ENCODE results near the gene SEPTIN12.
A peak's percentile ranks its signal among the peaks of the same experiment; 100 is the strongest.

Gene SEPTIN12

DNA sequence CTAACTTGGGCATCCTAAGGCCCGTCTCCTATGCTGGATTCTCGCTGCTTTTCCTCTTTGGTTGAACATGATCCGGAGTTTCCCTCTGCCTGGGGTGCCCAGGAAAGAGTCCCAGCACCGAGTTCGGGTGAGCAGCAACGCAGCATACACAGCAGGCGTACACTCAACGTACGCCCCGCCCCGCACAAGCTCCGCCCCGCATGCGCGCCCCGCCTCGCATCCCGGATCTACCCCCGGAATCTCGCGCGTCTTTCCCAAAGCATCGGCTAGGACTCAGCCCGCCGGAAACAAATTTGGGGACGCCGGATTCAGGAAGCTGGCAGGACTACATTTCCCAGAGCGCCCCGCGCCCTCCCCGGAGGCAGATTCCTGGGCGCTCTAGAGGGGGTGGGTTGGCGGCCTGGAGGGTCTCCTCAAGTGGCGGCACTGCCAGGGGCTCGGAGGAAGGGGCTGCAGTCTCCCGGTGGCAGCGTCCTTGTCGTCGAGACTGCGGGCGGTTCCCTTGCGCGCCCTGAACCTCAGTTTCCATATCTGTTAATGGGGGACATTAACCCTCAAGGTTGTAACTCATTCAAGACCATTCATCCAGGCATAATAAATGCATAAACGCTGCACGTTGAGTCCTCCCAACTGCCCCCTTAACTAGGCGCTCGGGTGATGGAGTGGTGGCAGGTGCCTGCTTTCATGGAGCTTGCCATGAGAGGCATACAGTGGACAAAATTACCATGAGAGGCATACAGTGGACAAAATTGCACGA lies 19.4 kb downstream of the SEPTIN12 start:
- TF ChIP-seq, protein P1, sequence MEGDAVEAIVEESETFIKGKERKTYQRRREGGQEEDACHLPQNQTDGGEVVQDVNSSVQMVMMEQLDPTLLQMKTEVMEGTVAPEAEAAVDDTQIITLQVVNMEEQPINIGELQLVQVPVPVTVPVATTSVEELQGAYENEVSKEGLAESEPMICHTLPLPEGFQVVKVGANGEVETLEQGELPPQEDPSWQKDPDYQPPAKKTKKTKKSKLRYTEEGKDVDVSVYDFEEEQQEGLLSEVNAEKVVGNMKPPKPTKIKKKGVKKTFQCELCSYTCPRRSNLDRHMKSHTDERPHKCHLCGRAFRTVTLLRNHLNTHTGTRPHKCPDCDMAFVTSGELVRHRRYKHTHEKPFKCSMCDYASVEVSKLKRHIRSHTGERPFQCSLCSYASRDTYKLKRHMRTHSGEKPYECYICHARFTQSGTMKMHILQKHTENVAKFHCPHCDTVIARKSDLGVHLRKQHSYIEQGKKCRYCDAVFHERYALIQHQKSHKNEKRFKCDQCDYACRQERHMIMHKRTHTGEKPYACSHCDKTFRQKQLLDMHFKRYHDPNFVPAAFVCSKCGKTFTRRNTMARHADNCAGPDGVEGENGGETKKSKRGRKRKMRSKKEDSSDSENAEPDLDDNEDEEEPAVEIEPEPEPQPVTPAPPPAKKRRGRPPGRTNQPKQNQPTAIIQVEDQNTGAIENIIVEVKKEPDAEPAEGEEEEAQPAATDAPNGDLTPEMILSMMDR (IDR thresholded peaks at IDR 0.05; ENCODE audit: borderline replicate concordance, control extremely low read depth, extremely low read depth, insufficient read depth, missing control alignments): no peak
- in situ Hi-C loops (cut with MboI; ENCODE audit: low sequenced_read_pairs, unreplicated experiment): no loop called here
- DNase-seq (ENCODE audit: low spot score): peak; percentile 94

DNA sequence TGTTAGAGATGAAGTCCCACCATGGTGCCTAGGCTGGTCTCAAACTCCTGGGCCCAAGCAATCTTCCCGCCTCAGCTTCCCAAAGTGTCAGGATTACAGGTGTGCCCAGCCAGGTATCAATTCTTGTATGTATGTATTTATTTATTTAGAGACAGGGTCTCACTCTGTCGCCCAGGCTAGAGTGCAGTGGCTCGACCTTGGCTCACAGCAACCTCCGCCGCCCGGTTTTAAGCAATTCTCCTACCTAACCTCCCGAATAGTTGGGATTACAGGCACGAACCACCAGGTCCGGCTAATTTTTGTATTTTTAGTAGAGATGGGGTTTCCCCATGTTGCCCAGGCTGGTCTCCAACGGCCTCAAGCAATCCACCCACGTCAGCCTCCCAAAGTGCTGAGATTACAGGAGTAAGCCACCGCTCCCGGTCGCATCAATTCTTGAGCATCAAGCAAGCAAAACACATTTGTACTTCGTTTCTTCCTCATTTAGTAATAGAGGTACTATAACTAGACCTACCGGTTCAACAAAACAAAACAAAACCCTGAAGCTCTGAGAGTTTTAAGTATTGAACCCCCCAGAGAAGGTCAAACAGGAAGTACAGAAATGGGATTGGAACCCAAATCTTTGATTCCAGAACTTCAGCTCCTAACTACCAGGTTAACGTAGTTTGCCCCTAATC lies 20.1 kb downstream of the SEPTIN12 start:
- TF ChIP-seq, protein P1 (IDR thresholded peaks at IDR 0.05; ENCODE audit: borderline replicate concordance, control extremely low read depth, extremely low read depth, insufficient read depth, missing control alignments): no peak
- no peak for DNase-seq (ENCODE audit: low spot score)
- in situ Hi-C loops (cut with MboI; ENCODE audit: low sequenced_read_pairs, unreplicated experiment): no loop called here

DNA sequence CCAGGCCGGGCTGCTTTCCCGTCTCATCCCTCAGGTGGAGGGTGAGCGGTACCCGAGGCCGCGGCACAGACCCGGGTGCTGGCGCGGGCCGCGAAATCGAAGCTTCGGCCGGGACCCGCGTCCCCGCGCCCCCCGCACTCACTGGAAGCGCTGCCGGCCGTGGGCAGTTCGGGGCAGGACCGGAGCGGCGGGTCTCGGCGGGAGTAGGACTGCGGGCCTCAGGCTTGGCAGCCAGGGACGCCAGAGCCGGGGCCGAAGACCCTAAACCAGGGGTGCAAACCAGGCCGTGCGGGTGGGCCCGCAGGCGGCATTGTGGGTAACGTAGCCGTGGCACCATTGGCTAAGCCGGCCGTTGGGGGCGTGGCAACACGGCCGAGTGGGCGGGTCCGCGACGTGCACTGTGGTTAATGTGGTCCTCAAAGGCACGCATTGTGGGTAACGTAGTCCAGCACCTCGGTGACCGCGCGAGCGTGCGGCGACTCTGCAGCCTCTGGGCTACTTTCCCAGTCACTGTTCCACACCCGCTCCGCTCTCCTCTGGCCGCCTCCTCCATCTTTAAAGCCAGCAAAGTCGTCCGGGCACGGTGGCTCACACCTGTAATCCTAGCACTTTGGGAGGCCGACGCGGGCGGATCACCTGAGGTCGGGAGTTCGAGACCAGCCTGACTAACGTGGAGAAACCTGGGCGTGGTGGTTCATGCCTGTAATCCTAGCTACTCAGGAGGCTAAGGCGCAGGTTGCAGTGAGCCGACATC lies 21.1 kb downstream of the SEPTIN12 start, which contains the start of gene ZNF500:
ZNF500 (minus strand) TSS at position 288 of the 754 bp plus-strand sequence. CDS start 1,184 bp downstream, outside the sequence.
- DNase-seq (ENCODE audit: low spot score): peak; percentile 97
- TF ChIP-seq, protein P1 (IDR thresholded peaks at IDR 0.05; ENCODE audit: borderline replicate concordance, control extremely low read depth, extremely low read depth, insufficient read depth, missing control alignments): no peak
- in situ Hi-C loops (cut with MboI; ENCODE audit: low sequenced_read_pairs, unreplicated experiment): no loop called here

DNA sequence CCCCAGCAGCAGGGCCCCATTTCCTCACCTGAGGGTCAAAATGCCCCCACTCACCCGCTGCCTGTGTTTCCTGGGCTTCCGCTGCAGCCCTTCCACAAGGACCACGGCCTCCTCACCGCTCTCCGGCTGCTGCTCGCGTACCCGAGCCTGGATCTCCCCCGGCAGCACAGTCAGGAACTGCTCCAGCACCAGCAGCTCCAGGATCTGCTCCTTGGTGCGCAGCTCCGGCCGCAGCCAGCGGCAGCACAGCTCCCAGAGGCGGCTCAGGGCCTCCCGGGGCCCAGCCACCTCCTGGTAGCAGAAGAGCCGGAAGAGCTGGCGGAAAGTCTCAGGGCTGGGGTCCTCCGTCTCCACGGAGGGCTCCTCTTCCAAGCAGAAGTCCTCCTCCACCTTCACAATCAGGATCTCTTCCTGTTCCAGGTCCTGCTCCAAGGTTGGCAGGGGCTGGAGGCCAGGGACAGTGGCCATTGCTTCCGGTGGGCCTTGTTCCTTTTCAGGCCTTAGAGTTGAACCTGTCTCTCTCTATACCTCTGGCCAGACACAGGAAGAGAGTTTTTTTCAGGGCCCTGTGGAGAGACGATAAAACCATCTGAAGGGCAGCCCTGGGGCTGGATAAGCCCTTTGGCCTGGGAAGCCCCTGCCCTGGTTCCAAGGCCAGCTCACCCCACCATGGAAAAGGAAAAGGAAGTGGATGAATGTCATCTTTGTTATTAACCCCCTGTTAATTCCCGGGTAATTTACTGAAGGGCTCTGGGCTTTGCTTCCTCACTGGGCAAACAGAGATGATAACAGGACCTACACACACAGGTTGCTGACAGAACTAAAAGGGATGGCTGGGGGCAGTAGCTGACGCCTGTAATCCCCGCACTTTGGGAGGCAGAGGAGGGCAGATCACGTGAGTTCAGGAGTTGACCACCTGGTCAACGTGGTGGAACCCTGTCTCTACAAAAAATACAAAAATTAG lies 22.4 kb downstream of the SEPTIN12 start:
- TF ChIP-seq, protein P1 (IDR thresholded peaks at IDR 0.05; ENCODE audit: borderline replicate concordance, control extremely low read depth, extremely low read depth, insufficient read depth, missing control alignments): no peak
- DNase-seq (ENCODE audit: low spot score): no peak
- in situ Hi-C loops (cut with MboI; ENCODE audit: low sequenced_read_pairs, unreplicated experiment): no loop called here

DNA sequence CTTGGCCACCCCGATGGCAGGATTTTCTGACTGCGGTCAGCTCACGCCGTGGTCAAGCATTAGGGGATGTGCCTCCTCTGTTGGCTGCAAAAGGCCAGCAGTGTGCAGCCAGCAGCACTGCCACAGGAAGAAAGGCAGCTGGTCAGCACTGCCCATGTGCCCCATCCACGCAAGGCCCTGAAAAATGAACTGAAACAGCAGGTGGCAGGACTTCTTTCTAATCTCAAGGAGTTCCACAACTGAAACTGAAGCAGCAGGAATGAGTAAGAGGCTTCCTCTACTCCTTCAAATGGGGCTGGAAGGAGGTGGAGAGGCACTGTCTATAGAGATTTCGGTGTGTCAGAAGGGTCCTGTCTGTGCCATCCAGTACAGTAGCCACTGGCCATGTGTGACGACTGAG lies 24.4 kb downstream of the SEPTIN12 start:
- no peak for DNase-seq (ENCODE audit: low spot score)
- in situ Hi-C loops (cut with MboI; ENCODE audit: low sequenced_read_pairs, unreplicated experiment): no loop called here
- TF ChIP-seq, protein P1 (IDR thresholded peaks at IDR 0.05; ENCODE audit: borderline replicate concordance, control extremely low read depth, extremely low read depth, insufficient read depth, missing control alignments): no peak
